Osteoblast (primary cell): ENCODE measurements around the gene ANGPTL2. TPM values are rescaled to one million over a fixed set of nuclear protein-coding genes. Genes with fewer than 3 reads are reported as not detected.

Experiments used
- DNase-seq: peaks from one replicate; pipeline ENCODE4 v3.0.0; 2011; ENCODE audit warnings: low spot score, mixed read lengths; ENCODE audit not compliant: insufficient read length; ENCODE audit errors: missing footprints
- H2AFZ ChIP-seq: 2 replicates; pipeline ENCODE4 v1.6.0; 2011; ENCODE audit warnings: mild to moderate bottlenecking, low read length
- H3K27ac ChIP-seq: 2 replicates; pipeline ENCODE4 v1.5.1; 2011; ENCODE audit warnings: mild to moderate bottlenecking, low read depth, low read length, moderate library complexity
- H3K27me3 ChIP-seq: 2 replicates; pipeline ENCODE4 v1.6.0; 2012; ENCODE audit warnings: mild to moderate bottlenecking, control low read depth, inconsistent platforms, low read length, moderate library complexity; ENCODE audit not compliant: insufficient read depth
- H3K36me3 ChIP-seq: 2 replicates; pipeline ENCODE4 v1.5.1; 2011; ENCODE audit warnings: mild to moderate bottlenecking, low read length, control low read depth, moderate library complexity; ENCODE audit not compliant: insufficient read depth
- H3K4me1 ChIP-seq: 2 replicates; pipeline ENCODE4 v1.5.1; 2011; ENCODE audit warnings: mild to moderate bottlenecking, low read length, control low read depth, moderate library complexity; ENCODE audit not compliant: insufficient read depth
- H3K4me2 ChIP-seq: 2 replicates; pipeline ENCODE4 v1.6.0; 2011; ENCODE audit warnings: mild to moderate bottlenecking, low read length; ENCODE audit not compliant: insufficient read depth
- H3K4me3 ChIP-seq: fragments of 200-600 bp; sonication (generic); 3 replicates; pipeline ENCODE4 v1.5.1; 2012; ENCODE audit warnings: mild to moderate bottlenecking, low read length, inconsistent platforms; ENCODE audit not compliant: insufficient read depth
- H3K79me2 ChIP-seq: 2 replicates; pipeline ENCODE4 v1.6.0; 2012; ENCODE audit warnings: mild to moderate bottlenecking, low read length, control low read depth, inconsistent platforms; ENCODE audit not compliant: insufficient read depth
- H3K9me3 ChIP-seq: 2 replicates; pipeline ENCODE4 v1.5.1; 2011; ENCODE audit warnings: low read depth, low read length, control low read depth
- H4K20me1 ChIP-seq: 2 replicates; pipeline ENCODE4 v1.6.0; 2012; ENCODE audit warnings: mild to moderate bottlenecking, low read length, control low read depth; ENCODE audit not compliant: insufficient read depth
- total RNA-seq: library from RNA; depleted of rRNA; stranded (reverse); fragments of >200 nt; gene quantifications from 2 replicates; pipeline ENCODE4 v1.2.3, GENCODE V29; 2012
- TF ChIP-seq, protein P1 (sequence below): IDR thresholded peaks from 2 replicates; pipeline ENCODE4 v1.5.1; 2011; ENCODE audit warnings: mild to moderate bottlenecking, low read depth, low read length, moderate library complexity; ENCODE audit errors: extremely low read depth

Gene ANGPTL2
- total RNA-seq, 1 donor, result 39.8 TPM

DNA sequence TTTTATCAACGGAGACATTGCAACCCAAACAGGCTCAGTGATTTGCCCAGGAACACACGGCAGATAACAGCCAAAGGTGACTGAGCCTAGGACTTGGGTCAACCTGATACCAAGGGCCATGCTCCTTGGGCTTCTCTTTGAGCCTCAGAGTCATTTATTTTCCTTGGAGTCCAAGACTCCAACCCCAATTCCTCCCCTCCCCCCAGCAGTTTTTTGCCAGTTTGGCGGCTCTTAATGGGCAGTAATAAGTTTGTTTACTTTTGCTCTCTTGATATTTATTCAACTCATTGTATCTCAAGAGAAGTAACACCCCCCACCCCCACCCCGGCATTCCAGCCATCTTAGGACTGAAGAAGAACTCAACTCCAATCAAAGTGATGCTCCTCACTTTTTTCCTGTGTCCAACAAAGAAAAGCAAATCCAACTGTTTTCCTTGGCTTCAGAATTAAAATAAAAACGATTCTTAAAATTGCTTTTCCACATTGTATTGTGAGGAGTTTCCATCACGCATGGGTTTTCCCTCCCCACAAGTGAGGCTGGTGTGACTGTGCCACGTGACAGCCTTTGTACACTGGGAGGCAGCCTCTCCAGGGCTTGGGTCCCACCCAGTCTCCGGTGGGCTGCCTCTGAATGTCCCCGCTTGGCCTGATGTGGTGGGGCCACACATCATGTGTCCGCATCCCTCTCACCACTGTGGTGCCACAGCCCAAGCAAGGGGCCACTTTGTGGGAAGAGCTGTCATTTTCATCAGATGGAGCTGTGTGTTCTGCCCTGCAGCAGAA is 9.1 kb downstream of the ANGPTL2 start:
- no peaks in the 10 kb centered on the region for H3K9me3 ChIP-seq

DNA sequence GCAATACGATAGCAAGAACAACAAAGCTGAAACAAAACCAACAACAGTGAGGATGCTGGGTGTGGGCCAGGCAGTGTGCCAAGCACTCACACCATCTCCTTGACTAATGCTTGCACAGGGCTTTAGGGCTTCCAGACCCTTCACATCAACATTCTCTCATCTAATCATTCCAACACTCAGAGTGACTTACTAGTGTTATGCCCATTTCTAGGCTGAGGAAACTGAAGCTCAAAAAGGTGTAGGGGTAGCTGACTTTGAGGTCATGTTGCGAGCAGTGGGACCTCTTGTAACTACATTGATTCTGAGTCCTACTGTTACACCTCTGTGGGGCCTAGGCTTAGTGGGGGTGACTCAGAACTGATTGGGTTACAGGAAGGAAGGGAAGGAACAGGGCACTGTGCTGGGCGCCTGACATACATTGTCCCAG is 9.7 kb downstream of the ANGPTL2 start:
- DNase-seq, result no peak
- H4K20me1 ChIP-seq, result peaks cover 16% of the 10 kb centered on the region
- no peak overlapping the region for H3K4me2 ChIP-seq

More for the DNA sequence above, 9.1 kb downstream of the ANGPTL2 start:
- no peak for DNase-seq
- no peak overlapping the region for H2AFZ ChIP-seq
- H3K36me3 ChIP-seq, result no peaks in the 10 kb centered on the region
- H3K4me2 ChIP-seq, result no peak overlapping the region
- peaks cover 19% of the 10 kb centered on the region for H4K20me1 ChIP-seq
- TF ChIP-seq, protein P1, sequence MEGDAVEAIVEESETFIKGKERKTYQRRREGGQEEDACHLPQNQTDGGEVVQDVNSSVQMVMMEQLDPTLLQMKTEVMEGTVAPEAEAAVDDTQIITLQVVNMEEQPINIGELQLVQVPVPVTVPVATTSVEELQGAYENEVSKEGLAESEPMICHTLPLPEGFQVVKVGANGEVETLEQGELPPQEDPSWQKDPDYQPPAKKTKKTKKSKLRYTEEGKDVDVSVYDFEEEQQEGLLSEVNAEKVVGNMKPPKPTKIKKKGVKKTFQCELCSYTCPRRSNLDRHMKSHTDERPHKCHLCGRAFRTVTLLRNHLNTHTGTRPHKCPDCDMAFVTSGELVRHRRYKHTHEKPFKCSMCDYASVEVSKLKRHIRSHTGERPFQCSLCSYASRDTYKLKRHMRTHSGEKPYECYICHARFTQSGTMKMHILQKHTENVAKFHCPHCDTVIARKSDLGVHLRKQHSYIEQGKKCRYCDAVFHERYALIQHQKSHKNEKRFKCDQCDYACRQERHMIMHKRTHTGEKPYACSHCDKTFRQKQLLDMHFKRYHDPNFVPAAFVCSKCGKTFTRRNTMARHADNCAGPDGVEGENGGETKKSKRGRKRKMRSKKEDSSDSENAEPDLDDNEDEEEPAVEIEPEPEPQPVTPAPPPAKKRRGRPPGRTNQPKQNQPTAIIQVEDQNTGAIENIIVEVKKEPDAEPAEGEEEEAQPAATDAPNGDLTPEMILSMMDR, result no peak
- no peaks in the 10 kb centered on the region for H3K27me3 ChIP-seq
- H3K79me2 ChIP-seq, result no peaks in the 10 kb centered on the region
- no peak overlapping the region for H3K4me3 ChIP-seq
- peaks cover 3% of the 10 kb centered on the region for H3K4me1 ChIP-seq
- H3K27ac ChIP-seq, result no peak overlapping the region

DNA sequence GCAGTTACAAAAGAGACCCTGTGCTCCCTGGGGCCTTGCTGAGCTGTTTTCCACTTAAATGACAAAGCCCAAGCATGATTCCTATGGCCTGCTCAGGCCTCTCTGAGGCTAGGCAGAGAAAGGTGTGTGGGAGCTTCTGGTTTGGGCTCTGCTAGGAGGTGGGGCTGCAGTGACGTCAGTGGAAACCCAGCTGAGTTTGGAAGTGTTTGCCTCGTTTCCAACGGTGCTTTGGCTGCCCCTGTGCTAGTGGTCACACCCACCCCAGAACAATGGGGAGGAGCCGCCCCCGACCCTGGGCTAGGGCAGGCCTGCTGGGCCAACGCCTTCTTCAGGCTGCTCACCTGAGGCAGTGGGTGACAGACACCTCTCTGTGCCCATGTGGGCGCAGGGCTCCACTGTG is 10.4 kb downstream of the ANGPTL2 start:
- H3K9me3 ChIP-seq, result no peaks in the 10 kb centered on the region
- H3K79me2 ChIP-seq, result no peaks in the 10 kb centered on the region
- H3K4me3 ChIP-seq, result no peak overlapping the region
- H3K4me1 ChIP-seq, result peaks cover 3% of the 10 kb centered on the region
- H2AFZ ChIP-seq, result no peak overlapping the region
- H3K27ac ChIP-seq, result no peak overlapping the region
- no peak for DNase-seq
- no peak overlapping the region for H3K4me2 ChIP-seq
- H4K20me1 ChIP-seq, result peaks cover 16% of the 10 kb centered on the region
- H3K36me3 ChIP-seq, result no peaks in the 10 kb centered on the region
- H3K27me3 ChIP-seq, result no peaks in the 10 kb centered on the region
- TF ChIP-seq, protein P1, result no peak

More for the DNA sequence above, 9.7 kb downstream of the ANGPTL2 start:
- Histone ChIP-seq H3K27ac (no peak overlapping the region), H2AFZ (no peak overlapping the region), H3K36me3 (no peaks in the 10 kb centered on the region), H3K27me3 (no peaks in the 10 kb centered on the region), H3K79me2 (no peaks in the 10 kb centered on the region), H3K4me3 (no peak overlapping the region), H3K9me3 (no peaks in the 10 kb centered on the region), H3K4me1 (peaks cover 3% of the 10 kb centered on the region)
- TF ChIP-seq, protein P1, result no peak

DNA sequence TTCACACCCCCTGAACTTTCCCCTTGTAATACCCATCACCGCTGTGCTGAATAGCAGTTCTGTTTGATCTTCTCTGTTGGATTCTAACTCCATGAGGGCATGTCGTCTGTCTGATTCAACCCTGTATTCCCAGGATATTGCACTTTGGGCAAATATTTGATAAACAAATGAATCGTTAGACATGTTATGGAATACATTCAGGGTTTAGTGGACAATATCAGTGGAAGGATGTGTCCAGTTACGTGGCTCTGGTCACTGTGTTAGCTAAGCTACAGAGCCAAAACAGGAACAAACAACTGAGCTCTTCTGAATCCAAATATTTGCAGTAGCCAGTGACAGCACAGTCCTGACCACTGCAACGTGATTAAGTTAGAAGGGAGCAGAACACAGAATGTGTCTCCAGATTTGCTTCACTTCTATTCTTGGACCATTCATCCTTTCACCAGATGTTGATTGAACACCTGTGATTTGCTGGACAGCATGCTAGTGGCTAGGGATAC is 13.2 kb downstream of the ANGPTL2 start:
- peaks cover 16% of the 10 kb centered on the region for H4K20me1 ChIP-seq
- no peak overlapping the region for H2AFZ ChIP-seq
- H3K36me3 ChIP-seq, result no peaks in the 10 kb centered on the region
- no peak for DNase-seq
- H3K4me1 ChIP-seq, result no peaks in the 10 kb centered on the region
- H3K27ac ChIP-seq, result no peak overlapping the region
- H3K79me2 ChIP-seq, result no peaks in the 10 kb centered on the region
- H3K4me3 ChIP-seq, result no peak overlapping the region
- TF ChIP-seq, protein P1, result no peak
- H3K27me3 ChIP-seq, result no peaks in the 10 kb centered on the region
- no peak overlapping the region for H3K4me2 ChIP-seq
- no peaks in the 10 kb centered on the region for H3K9me3 ChIP-seq
